ENCODE measurements around the gene MMP20. TPM values are rescaled to one million over a fixed set of nuclear protein-coding genes. Genes with fewer than 3 reads are reported as not detected.

The MMP20 gene
- total RNA-seq, 1 donor from 2014 or later = not detected

DNA sequence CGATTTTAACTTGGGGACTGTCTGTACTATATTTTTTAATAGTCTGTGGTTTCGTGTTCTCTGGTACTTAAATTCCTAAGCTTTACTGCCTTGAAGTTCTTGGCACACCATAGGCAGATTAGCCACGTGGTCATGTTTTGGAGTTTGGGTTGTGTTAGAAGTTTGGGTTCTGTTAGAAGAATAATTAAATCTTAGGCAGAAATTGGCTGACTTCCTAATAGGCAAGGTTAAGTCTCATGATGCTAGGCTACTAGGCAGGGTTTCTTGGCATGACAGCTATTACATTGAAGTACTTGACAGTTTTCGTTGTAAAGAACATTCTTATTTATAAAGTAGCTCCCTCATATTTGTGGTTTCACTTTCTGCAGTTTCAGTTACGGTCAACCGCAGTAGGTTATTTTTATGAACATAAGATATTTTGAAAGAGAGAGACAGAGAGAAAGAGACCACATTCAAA lies 64.5 kb downstream of the MMP20 start:
- no peak for DNase-seq (ENCODE audit: low read depth in 2 of 2)

DNA sequence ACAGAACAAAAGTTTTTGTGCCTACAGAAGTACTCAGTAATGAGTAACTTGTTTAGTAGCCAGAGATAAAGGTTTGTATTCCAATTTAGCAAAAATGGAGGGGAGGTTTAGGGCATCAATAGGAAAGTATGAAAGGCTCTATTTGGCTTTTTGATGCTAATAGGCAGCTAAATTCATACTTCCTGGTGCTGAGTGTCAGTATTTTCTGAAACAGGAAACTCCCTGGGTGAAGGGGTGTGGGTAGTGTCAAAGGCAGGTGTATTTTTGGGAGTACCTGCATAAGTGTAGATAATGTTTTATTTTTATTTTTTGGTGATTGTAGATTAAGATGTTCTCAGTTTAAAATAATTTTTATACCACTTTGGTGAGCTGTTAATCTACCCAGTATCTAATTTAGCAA lies 65.3 kb downstream of the MMP20 start:
- no peak for DNase-seq (ENCODE audit: low read depth in 2 of 2)

DNA sequence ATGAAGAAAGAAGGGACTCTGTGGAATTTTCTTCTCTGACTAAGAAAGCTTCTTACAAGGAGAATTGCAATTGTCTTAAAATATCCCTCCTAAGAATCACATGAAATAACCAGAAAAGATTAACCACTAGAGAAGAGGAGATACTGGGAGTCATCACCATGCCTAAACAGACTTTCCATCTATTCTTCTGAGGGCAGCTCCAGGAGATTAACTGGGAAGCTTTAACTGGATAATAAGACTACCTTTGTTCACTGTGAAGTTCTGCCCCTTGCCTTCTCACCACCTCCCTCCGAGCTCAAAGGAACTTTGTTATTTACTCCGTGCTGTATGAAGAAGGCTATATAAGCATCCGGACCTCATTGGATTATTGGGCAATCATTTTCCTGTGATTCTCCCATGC lies 70.0 kb downstream of the MMP20 start:
- no peak for DNase-seq (ENCODE audit: low read depth in 2 of 2)

DNA sequence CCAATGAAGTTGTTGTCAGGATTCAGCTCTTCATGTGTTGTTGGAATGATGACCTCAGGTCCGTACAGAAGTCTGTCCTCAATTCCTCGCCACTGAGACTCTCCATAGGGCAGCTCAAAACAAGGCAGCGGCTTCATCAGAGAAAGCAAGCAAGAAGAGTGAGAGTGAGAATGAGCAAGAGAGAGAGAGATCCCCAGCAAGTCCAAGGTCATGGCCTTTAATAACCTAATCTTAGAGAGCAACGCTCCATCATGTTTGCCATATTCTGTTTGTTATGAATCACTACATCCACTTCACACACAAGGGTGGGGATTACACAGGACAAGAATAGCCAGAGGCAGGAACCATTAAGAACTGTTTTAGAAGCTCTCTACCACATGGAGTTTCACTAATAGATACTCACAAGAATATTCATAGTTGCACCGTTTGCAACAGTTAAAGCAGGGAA lies 71.3 kb downstream of the MMP20 start:
- DNase-seq (ENCODE audit: low read depth in 2 of 2) = no peak

DNA sequence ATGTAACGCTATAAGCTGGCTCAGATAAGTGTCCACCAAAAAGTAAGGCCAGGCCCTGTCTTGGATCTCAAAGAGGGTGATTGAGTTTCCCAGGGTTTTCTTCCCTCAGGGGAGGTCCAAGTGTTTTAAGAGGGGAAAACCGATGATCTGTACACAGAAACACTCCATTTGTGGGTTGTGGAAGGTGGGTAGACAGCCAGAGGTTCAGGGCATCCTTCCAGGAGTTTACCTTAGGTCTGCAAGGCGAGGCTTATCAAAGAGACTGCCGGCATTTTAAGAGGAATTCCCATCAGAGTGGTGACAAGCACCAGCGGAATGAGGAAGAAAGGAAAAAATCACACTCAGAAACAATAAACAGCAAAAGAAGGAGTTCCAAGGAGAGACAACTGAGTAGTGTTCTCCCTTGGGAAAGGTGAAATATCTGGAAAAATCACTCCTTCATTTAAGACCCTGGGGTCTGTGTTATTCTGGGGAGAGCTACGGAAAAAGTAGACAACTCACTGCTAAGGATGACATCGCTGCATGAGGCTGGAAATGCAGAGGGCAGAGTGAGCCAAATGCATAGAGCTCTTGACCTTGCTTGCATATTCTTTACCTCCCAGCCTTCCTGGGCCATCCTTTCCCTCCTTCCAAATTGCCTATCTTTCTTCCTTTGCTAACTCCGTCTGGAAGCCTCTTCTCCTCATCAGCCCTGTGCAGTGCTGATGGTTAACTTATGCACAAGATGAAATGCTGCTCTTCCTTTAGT lies 72.5 kb downstream of the MMP20 start:
- DNase-seq (ENCODE audit: low read depth in 2 of 2) = no peak

DNA sequence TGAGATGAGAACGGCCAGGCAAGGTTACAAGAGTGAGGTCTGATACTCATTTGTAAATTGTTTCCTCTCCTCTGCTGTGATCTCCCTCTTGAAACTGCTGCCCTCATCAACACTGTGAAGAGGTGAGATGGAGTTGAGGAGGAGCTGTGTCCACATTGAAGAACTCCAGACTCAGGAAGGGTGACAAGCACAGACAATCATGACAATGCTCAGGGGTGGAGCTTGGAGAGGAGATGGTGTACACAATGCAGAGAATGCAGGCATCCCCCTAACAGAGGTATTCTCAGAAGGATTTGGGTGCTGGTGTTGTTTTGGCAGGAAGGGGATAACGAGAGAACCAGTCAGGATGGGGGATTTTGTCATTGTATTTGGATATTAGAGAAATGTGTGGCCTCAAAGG lies 73.1 kb downstream of the MMP20 start:
- DNase-seq (ENCODE audit: low read depth in 2 of 2) = no peak

DNA sequence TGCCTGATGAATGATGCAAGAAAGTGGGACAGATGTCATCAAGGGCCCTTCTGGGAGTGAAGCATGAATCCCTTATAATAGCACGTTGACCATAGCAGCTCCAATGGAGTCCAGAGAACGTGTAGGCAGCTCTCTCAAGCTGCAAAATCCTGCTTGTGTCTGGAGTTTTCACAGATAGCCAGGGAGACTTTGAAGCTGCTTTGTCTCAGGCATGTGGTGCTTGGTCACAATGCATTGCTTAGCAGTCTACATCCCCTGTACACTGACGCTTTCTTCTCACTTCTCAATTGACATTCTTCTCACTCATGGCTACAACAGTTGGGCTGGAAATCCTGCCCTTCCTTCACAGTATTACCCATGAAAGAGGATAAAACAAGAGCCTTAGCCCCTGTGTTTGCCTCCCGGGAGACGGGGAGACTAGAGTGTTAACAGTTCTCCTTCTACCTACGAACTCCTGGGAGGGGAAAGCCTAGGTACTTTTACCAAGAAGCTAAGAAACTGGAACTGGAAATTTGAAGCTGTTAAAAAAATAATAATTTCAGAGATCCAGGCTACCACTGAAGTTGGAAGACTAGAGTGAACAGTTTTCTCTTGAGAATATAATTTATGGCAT lies 73.9 kb downstream of the MMP20 start:
- no peak for DNase-seq (ENCODE audit: low read depth in 2 of 2)

DNA sequence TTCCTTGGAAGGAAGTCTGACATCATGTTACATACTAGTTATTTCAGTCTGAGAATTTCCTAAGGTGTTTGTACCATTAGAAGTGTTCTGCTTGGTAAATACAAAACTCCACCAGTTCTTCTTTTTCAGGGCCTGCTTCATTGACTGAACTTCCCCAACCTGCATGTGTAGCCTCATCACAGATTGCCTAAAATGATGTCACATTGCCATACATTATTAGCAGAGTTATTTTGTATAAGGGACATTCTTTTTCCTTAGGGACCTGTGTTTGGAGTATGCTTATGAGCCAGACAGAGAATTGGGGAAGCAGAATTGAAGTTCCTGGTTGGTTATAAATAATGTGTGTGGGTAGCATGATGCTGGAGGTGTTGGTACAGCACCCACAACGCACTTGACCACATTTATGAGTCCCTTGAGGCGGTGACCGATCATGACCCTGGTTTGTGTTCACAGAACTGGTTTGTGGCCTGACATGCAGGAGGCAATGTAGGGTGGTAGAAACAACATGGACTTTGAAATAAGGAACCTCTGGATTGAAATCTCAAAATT lies 78.1 kb downstream of the MMP20 start:
- DNase-seq (ENCODE audit: low read depth in 2 of 2) = no peak

DNA sequence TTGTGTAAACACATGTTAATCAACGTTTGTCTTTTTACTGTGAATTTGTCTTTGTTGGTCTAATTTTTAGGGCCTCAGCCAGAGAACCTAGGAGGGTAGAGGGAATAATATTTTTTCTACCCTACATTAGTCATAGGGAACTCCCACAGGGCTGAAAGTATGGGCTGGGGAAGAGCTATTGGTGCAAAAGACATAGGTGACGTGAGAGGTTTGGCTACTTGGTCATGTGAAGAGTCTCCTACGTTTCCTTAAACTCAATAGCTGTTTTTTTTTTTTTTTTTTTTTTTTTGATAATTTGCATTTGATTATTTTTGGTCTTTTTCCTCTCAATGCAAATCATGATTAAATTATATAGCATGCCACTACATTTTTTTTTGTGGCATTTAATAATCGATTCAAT lies 78.7 kb downstream of the MMP20 start:
- DNase-seq (ENCODE audit: low read depth in 2 of 2) = no peak

DNA sequence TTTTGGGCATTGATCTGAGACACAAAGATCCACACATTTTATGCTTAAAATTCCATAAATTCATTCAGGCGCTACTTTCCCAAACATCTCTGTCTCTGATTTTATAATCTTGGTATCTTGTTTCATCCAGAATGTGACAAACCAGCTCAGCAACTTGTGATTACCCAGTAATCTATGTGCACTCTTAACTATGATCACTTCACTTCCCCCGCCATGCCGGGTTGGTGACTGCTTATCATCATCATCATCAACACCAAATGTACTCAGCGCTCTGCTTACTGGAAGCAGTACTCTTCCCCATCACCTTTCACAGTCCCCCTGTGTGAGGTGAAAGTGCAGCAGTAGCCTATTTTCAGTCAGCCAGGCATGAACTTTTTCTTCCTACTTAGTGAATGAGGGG lies 79.4 kb downstream of the MMP20 start:
- DNase-seq (ENCODE audit: low read depth in 2 of 2) = no peak

DNA sequence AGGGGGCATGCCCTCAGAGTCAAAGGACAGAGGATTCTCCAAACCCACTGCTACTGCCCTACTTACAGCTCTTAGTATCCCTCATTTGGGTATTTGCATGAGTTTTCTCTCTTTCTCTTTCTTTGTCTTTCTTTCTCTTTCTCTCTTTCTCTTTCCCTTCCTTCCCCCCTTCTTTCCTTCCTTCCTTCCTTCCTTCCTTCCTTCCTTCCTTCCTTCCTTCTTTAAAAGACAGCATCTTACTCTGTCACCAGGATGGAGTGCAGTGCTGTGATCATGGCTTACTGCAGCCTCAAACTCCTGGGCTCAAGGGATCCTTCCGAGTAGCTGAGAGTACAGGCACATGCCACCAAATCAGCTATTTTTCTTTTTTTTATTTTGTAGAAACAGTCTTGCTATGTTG lies 80.5 kb downstream of the MMP20 start:
- DNase-seq (ENCODE audit: low read depth in 2 of 2) = no peak

DNA sequence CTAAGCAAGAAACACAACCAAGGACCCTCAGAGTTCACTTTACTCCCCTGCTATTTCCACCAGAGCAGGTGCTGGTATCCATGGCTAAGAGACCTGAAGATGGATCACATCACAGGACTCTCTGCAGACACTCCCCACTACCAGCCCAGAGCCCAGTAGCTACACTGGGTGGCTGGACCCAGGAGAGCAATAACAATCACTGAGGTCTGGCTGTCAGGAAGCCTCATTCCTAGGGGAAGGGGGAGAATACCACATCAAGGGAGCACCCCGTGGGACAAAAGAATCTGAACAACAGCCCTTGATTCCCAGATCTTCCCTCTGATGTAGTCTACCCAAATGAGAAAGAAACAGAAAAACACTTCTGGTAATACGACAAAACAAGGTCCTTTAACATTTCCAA lies 85.6 kb downstream of the MMP20 start:
- DNase-seq (ENCODE audit: low read depth in 2 of 2) = no peak

DNA sequence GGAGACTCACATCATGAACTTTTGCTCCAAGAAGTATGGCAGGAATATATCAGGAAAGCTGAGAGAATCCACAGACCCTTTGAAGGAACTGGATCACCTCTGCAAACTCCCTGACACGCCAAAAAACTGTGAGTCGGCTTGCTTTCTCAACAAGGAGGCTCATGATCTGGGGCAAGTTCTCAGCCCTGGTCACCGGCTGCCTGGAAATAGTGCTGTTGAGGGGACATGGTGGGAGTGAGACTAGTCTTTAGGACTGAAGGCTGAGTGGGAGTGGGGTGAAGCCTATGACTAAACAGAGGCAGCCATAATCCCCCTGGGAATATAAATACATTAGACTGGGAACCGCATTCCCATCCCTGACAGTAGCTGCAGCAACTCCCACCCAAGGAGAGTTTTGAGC lies 86.2 kb downstream of the MMP20 start:
- no peak for DNase-seq (ENCODE audit: low read depth in 2 of 2)

DNA sequence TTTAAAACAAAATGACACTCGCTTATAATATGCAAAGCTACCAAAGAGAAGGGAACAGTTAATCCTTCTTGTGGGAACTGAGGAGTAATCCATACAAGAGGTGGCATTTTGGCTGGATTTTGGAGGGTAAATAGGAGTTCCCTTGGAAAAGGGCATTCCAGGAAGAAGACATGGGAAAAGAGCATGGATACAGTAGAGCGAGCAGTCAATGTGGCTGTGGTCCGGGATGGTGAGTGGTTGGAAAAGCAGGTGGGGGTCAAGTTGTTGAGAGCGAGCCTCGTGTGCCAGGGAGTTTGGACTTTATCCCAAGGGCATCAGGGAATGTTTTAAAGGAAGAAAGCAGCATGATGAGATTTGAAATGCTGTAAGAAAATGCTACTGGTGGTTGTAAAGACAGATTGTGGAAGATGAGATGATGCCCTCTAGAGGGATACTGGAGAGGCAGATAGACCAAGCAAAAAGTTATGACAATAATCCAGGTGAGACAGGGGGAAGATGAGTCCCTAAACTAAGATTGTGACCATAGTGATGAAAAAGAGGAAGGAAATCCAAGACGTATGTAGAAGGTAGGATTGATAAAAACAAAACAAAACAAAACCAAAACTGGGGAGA lies 90.8 kb downstream of the MMP20 start:
- DNase-seq (ENCODE audit: low read depth in 2 of 2) = no peak

DNA sequence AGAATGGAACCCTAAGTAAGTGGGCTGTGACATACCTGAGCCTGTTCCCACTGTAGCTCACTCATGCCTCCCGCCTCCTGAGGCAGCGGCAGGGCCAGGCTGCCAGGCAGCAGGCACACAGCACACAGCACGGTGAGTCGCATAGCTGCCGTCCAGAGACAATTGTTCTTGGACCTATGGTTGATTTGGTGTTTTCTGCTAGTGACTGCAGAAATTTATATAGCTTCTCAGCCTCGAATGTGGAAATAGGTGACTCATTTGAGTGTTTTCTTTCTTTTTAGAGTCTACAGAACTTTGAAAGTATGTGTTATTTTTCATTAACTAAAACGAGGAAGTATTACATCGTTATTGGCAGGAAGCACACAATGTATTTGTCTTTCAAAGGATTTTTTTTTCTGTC lies 94.6 kb downstream of the MMP20 start, which contains the start of gene MMP7:
Gene MMP7 (minus strand): TSS at position 190 of the 400 bp plus-strand sequence. CDS start 47 bp downstream, at position 143.
- DNase-seq (ENCODE audit: low read depth in 2 of 2) = peak; percentile 42 to 88

DNA sequence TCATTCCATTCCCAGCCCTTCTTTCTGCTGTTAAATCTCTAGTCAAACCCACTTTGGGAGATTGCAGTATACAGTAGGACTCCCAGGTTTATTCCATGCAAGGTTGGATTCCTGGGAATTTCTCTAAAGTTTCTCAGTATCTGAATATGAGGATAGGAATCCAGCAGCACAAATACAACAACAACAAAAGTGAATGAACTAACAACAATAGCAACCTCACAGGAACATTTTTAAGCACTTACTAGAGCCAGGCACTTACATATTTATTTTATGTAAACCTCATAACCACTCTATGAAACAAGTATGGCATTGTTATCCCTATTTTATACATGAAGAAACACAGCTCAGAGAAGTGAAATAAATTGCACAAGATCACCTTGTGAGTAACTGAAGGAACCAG lies 96.5 kb downstream of the MMP20 start:
- no peak for DNase-seq (ENCODE audit: low read depth in 2 of 2)

DNA sequence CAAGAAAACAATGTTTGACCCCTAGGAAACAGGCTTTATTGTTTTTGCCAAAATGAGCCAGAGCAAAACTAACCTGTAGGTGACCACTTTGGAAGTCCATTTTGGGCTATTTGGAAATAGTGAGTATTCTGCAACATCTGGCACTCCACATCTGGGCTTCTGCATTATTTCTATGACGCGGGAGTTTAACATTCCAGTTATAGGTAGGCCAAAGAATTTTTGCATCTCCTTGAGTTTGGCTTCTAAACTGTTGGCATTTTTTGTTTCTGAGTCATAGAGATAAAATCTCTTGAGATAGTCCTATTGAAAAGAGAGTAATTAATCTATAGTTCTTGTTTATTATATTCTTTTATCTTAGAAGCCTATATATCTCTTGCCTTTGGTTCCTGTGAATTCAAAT lies 97.4 kb downstream of the MMP20 start:
- DNase-seq (ENCODE audit: low read depth in 2 of 2) = no peak

DNA sequence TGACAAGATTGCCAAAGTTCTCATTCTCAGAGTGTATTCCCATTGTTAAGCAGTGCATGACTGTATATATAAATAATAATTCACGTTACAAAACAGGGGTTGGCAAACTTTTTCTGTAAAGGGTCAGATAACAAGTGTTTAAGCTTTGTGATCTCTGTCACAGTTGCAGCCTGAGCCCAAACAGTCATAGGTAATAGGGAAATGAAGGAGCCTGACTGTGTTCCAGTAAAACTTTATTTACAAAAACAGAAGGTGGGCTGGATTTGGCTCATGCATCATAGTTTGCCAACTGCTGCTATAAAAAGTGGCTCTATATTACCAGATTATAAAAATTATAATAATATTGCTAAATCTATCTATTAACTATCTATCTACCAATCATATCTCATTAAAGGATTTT lies 98.1 kb downstream of the MMP20 start:
- DNase-seq (ENCODE audit: low read depth in 2 of 2) = no peak
